ENCODE results near the gene LEMD1. TPM values are rescaled to one million over a fixed set of nuclear protein-coding genes. Genes with fewer than 3 reads are reported as not detected.
"Not testable (repeated sequence)": the region's sequence is repeated elsewhere in the genome, so short reads cannot be mapped to it uniquely, and the experiment has no call there.

The LEMD1 gene
- total RNA-seq, 1 donor from 2014 or later: 2.0 TPM

DNA sequence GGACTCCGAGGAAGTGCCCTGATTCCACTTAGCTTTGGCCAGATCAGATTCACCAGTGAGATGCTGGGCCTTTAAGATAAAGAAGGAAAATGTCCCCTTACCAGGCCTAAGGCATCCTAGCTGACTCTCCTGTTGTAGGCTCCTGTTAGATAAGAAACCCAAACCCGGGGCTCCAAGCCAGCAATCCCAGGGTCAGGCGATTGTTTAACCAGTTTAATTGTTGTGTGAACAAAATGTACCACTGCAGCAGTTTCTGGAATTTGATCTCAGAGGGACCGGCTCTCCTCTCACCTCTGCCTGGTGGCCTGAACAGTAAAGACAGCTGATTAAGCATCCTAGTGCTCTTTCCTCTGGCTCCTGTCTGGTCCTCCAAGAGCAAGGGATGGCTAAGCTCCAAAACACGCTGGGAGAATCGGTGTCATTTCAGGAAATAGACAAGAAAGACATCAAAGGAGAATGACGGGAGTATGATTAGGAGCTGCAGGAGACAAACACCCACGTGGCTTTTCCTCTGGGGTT is 55.9 kb downstream of the LEMD1 start:
- H3K9me3 Mint-ChIP-seq (ENCODE audit: unreplicated experiment): no peaks in the 10 kb centered on the region
- no peak for DNase-seq
- H3K36me3 Mint-ChIP-seq (ENCODE audit: unreplicated experiment): no peaks in the 10 kb centered on the region
- TF ChIP-seq, protein P1, sequence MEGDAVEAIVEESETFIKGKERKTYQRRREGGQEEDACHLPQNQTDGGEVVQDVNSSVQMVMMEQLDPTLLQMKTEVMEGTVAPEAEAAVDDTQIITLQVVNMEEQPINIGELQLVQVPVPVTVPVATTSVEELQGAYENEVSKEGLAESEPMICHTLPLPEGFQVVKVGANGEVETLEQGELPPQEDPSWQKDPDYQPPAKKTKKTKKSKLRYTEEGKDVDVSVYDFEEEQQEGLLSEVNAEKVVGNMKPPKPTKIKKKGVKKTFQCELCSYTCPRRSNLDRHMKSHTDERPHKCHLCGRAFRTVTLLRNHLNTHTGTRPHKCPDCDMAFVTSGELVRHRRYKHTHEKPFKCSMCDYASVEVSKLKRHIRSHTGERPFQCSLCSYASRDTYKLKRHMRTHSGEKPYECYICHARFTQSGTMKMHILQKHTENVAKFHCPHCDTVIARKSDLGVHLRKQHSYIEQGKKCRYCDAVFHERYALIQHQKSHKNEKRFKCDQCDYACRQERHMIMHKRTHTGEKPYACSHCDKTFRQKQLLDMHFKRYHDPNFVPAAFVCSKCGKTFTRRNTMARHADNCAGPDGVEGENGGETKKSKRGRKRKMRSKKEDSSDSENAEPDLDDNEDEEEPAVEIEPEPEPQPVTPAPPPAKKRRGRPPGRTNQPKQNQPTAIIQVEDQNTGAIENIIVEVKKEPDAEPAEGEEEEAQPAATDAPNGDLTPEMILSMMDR (IDR thresholded peaks at IDR 0.05; ENCODE audit: partially characterized antibody, unreplicated experiment): no peak
- H3K4me3 Mint-ChIP-seq (ENCODE audit: unreplicated experiment): no peak overlapping the region
- no peak overlapping the region for H3K27ac Mint-ChIP-seq (ENCODE audit: unreplicated experiment)
- peaks cover under 1% of the 10 kb centered on the region for H3K27me3 Mint-ChIP-seq (ENCODE audit: unreplicated experiment)
- H3K4me1 Mint-ChIP-seq (ENCODE audit: low read depth, unreplicated experiment): peaks cover 1% of the 10 kb centered on the region

- H3K9me3 Mint-ChIP-seq (ENCODE audit: unreplicated experiment); H3K27me3 Mint-ChIP-seq (ENCODE audit: unreplicated experiment); H3K36me3 Mint-ChIP-seq (ENCODE audit: unreplicated experiment); DNase-seq; H3K4me1 Mint-ChIP-seq (ENCODE audit: low read depth, unreplicated experiment); H3K27ac Mint-ChIP-seq (ENCODE audit: unreplicated experiment); H3K4me3 Mint-ChIP-seq (ENCODE audit: unreplicated experiment): not testable (repeated sequence)
Observed at GRCh38 chr1:205365086-205365485, 56.8 kb downstream of the LEMD1 start.

- Mint-ChIP-seq H3K4me3 (ENCODE audit: unreplicated experiment) (no peak overlapping the region), H3K9me3 (ENCODE audit: unreplicated experiment) (peaks cover 1% of the 10 kb centered on the region), H3K27me3 (ENCODE audit: unreplicated experiment) (peaks cover 3% of the 10 kb centered on the region), H3K27ac (ENCODE audit: unreplicated experiment) (peak overlapping the region; percentile 92), H3K4me1 (ENCODE audit: low read depth, unreplicated experiment) (peaks cover 42% of the 10 kb centered on the region), H3K36me3 (ENCODE audit: unreplicated experiment) (no peaks in the 10 kb centered on the region)
- TF ChIP-seq, protein P1 (IDR thresholded peaks at IDR 0.05; ENCODE audit: partially characterized antibody, unreplicated experiment): no peak
- DNase-seq: no peak
Observed at GRCh38 chr1:205360891-205361290, 61.0 kb downstream of the LEMD1 start.

GRCh38 chr1:205359771-205360565 is 61.9 kb downstream of the LEMD1 start:
- H3K4me3 Mint-ChIP-seq (ENCODE audit: unreplicated experiment): no peak overlapping the region
- DNase-seq: peak; percentile 63
- peaks cover 3% of the 10 kb centered on the region for H3K27me3 Mint-ChIP-seq (ENCODE audit: unreplicated experiment)
- no peaks in the 10 kb centered on the region for H3K36me3 Mint-ChIP-seq (ENCODE audit: unreplicated experiment)
- H3K27ac Mint-ChIP-seq (ENCODE audit: unreplicated experiment): peak overlapping the region; percentile 92
- TF ChIP-seq, protein P1 (IDR thresholded peaks at IDR 0.05; ENCODE audit: partially characterized antibody, unreplicated experiment): no peak
- H3K9me3 Mint-ChIP-seq (ENCODE audit: unreplicated experiment): peaks cover 4% of the 10 kb centered on the region
- H3K4me1 Mint-ChIP-seq (ENCODE audit: low read depth, unreplicated experiment): peaks cover 48% of the 10 kb centered on the region

DNA sequence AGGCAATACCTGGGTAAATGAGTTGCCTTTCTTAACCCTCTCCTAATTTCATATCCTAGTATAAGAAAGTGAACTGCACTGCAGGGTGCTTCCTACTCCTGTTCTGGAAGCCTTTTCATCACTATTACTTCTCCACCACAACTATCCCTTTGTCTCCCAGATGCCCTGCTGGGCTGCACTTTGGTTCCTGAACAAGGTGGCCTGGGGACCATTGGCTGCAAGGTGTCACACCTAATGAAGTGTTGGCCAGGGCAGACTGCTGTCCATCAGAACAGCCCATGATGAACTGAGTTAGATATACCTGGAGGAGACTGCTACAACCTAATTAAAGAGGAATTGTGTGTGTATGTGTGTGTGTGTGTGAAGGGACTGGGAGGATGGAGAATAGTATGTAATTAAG is 63.3 kb downstream of the LEMD1 start:
- Mint-ChIP-seq H3K27ac (ENCODE audit: unreplicated experiment) (peak overlapping the region; percentile 77), H3K4me3 (ENCODE audit: unreplicated experiment) (peak overlapping the region; percentile 7), H3K36me3 (ENCODE audit: unreplicated experiment) (no peaks in the 10 kb centered on the region), H3K27me3 (ENCODE audit: unreplicated experiment) (peaks cover 5% of the 10 kb centered on the region), H3K9me3 (ENCODE audit: unreplicated experiment) (peaks cover 4% of the 10 kb centered on the region), H3K4me1 (ENCODE audit: low read depth, unreplicated experiment) (peaks cover 61% of the 10 kb centered on the region)
- TF ChIP-seq, protein P1 (IDR thresholded peaks at IDR 0.05; ENCODE audit: partially characterized antibody, unreplicated experiment): no peak
- no peak for DNase-seq
